ENCODE results near the gene STAC. TPM values are rescaled to one million over a fixed set of nuclear protein-coding genes. Genes with fewer than 3 reads are reported as not detected.

STAC gene
- total RNA-seq, 1 donor from 2014 or later: not detected

DNA sequence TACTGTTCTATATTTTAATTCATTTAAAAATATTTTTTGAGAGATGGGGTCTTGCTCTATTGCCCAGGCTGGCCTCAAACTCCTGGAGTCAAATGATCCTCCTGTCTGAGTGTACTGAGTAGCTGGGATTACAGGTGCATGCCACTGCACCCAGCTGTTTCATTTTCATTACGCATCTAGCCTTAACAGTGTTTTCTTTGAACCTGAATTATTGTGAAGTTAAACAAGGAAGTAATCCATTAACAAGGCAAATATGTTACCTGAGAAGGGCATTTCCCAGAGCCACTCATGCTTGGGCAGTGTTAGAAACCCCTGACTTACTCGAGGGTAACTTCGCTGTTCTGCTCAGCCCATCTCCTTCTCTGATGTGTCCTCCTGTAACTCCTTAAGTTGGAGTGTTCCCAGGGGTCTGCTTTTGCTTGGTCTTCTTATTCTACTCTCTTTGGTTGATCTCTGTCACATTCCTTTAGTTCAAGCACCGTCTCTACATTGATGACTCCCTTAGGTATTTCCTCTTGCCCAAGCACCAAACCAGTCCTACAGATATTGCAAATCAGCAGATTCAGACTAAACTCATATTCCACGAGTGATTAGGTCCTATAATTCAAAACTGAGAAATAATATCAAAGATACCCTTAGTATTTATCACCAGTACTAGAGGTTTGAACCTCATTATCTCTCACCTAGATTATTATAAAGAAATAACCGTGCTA is 107.9 kb downstream of the STAC start:
- DNase-seq (ENCODE audit: extremely low spot score, unreplicated experiment): no peak

DNA sequence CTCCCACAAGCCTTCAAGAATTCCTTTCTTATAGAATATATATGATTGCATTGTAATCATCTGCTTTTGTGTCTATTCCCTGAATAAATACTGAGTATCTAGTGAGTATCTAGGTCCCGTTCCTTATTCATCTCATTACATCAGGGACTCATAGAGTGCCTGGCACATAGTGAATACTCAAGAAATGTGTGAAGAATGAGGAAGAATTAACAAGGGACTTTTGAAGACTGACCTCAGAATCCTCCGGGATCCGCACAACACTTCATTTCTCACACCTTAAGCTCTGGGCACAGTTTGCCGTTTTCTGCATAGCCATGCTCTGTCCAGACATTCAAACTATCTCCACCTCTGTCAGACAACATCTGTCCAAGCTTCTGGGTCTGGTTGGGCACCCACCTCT is 108.8 kb downstream of the STAC start:
- TF ChIP-seq, protein P1, sequence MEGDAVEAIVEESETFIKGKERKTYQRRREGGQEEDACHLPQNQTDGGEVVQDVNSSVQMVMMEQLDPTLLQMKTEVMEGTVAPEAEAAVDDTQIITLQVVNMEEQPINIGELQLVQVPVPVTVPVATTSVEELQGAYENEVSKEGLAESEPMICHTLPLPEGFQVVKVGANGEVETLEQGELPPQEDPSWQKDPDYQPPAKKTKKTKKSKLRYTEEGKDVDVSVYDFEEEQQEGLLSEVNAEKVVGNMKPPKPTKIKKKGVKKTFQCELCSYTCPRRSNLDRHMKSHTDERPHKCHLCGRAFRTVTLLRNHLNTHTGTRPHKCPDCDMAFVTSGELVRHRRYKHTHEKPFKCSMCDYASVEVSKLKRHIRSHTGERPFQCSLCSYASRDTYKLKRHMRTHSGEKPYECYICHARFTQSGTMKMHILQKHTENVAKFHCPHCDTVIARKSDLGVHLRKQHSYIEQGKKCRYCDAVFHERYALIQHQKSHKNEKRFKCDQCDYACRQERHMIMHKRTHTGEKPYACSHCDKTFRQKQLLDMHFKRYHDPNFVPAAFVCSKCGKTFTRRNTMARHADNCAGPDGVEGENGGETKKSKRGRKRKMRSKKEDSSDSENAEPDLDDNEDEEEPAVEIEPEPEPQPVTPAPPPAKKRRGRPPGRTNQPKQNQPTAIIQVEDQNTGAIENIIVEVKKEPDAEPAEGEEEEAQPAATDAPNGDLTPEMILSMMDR (IDR thresholded peaks at IDR 0.05): no peak
- Mint-ChIP-seq H3K4me3 (ENCODE audit: unreplicated experiment) (no peak overlapping the region), H3K27ac (ENCODE audit: unreplicated experiment) (no peak overlapping the region), H3K4me1 (ENCODE audit: unreplicated experiment) (no peaks in the 10 kb centered on the region), H3K27me3 (ENCODE audit: unreplicated experiment) (no peaks in the 10 kb centered on the region), H3K9me3 (ENCODE audit: unreplicated experiment) (peaks cover 5% of the 10 kb centered on the region), H3K36me3 (ENCODE audit: unreplicated experiment) (no peaks in the 10 kb centered on the region)
- no peak for DNase-seq (ENCODE audit: extremely low spot score, unreplicated experiment)

More for the DNA sequence above, 107.9 kb downstream of the STAC start:
- Mint-ChIP-seq H3K4me1 (ENCODE audit: unreplicated experiment) (no peaks in the 10 kb centered on the region), H3K4me3 (ENCODE audit: unreplicated experiment) (no peak overlapping the region), H3K36me3 (ENCODE audit: unreplicated experiment) (no peaks in the 10 kb centered on the region), H3K9me3 (ENCODE audit: unreplicated experiment) (peaks cover 5% of the 10 kb centered on the region), H3K27me3 (ENCODE audit: unreplicated experiment) (no peaks in the 10 kb centered on the region), H3K27ac (ENCODE audit: unreplicated experiment) (no peak overlapping the region)
- TF ChIP-seq, protein P1 (IDR thresholded peaks at IDR 0.05): no peak

DNA sequence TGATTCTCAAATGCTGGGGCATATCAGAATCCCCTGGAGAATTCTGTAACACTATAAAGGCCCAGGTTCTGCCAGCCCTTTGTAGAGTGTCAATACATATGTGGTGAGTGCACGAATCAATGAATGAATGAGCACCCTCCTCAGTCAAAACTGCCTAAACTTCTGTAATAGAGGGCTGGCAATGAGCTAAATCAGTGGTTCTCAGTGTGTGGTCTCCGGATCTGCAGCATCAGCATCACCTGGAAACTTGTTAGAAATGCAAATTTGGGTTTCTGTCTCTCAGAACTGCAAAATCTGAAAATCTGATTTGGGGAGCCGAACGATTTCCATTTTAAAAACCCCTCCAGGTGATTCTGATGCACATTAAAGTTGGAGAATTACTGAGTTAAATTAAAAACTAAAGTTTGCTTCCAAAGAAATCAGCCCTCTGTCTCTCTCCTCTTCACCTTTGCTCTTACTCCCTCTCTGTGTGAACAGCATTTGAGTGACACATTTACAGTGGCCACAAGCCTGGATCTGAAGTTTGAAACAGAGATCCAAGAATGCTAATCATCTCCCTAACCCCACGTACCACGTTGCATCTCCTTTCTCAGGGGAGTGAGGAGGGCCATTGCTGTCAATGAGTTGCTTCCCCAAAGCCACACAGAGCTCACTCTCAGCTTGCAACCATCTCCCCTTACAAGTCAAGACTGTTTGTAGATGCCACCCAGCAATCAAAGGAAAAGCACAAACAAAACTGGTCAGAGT is 109.5 kb downstream of the STAC start:
- H3K36me3 Mint-ChIP-seq (ENCODE audit: unreplicated experiment): no peaks in the 10 kb centered on the region
- H3K27ac Mint-ChIP-seq (ENCODE audit: unreplicated experiment): no peak overlapping the region
- no peaks in the 10 kb centered on the region for H3K27me3 Mint-ChIP-seq (ENCODE audit: unreplicated experiment)
- TF ChIP-seq, protein P1 (IDR thresholded peaks at IDR 0.05): no peak
- DNase-seq (ENCODE audit: extremely low spot score, unreplicated experiment): no peak
- no peak overlapping the region for H3K4me3 Mint-ChIP-seq (ENCODE audit: unreplicated experiment)
- H3K9me3 Mint-ChIP-seq (ENCODE audit: unreplicated experiment): peaks cover 5% of the 10 kb centered on the region
- H3K4me1 Mint-ChIP-seq (ENCODE audit: unreplicated experiment): no peaks in the 10 kb centered on the region

DNA sequence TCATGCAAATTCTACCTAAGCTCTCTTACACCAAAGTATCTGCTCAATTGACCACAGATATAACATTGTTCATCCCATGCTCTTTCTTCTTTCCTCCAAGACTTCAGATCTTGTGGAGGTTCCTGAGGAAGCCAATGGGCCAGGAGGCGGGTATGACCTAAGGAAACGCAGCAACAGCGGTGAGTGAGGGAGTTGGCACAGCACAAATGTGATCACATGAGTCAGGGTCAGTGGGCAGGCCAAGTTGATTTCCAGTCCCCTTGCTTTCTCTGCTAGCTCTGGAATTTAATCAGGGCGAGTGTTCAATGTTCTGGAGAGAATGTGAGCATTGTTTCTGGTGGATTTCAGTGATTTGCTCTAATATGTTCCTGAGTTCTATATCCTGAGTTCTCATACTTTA is 112.7 kb downstream of the STAC start:
- Mint-ChIP-seq H3K4me3 (ENCODE audit: unreplicated experiment) (no peak overlapping the region), H3K36me3 (ENCODE audit: unreplicated experiment) (no peaks in the 10 kb centered on the region), H3K27me3 (ENCODE audit: unreplicated experiment) (peaks cover 2% of the 10 kb centered on the region), H3K27ac (ENCODE audit: unreplicated experiment) (no peak overlapping the region), H3K9me3 (ENCODE audit: unreplicated experiment) (no peaks in the 10 kb centered on the region), H3K4me1 (ENCODE audit: unreplicated experiment) (no peaks in the 10 kb centered on the region)
- DNase-seq (ENCODE audit: extremely low spot score, unreplicated experiment): no peak
- TF ChIP-seq, protein P1 (IDR thresholded peaks at IDR 0.05): no peak

DNA sequence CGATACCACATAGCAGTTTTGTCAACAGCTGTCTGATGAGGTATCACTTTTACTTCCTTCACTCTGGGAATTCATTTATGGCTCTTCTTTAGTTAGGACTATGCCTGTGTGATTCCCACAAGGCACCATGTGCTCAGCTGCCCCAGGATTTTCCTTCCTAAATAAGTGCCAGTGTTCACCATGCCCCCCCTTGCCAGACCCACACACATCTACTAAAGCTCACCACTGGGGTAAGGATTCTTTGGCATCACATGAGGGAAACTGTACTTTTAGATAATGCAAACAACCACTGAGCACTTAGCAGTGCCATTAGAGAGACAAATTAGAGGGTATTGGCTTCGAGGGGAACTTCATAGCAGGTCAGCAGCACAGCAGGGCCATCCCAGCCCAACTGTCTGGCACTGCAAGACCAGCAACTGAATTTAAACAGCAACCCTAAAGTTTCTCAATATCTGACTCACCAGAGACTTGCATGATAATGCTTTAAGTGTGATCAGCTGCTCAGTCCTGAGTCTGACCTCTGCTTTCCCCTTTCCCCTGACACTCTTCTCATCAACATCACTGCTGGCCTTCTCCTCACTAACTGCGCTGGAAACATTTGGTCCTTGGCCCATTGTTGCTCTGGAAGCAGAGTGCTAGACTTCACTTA is 114.3 kb downstream of the STAC start:
- Mint-ChIP-seq H3K36me3 (ENCODE audit: unreplicated experiment) (no peaks in the 10 kb centered on the region), H3K4me1 (ENCODE audit: unreplicated experiment) (no peaks in the 10 kb centered on the region), H3K27ac (ENCODE audit: unreplicated experiment) (no peak overlapping the region), H3K9me3 (ENCODE audit: unreplicated experiment) (no peaks in the 10 kb centered on the region), H3K4me3 (ENCODE audit: unreplicated experiment) (no peak overlapping the region), H3K27me3 (ENCODE audit: unreplicated experiment) (peaks cover 2% of the 10 kb centered on the region)
- TF ChIP-seq, protein P1 (IDR thresholded peaks at IDR 0.05): no peak
- DNase-seq (ENCODE audit: extremely low spot score, unreplicated experiment): no peak

Data from osteocyte (in vitro differentiated cells).